NCI-H1930 (cell line): ENCODE measurements around the gene ZDHHC13.

ENCODE experiments used
- DNase-seq, 2 experiments: peaks; one replicate each; lab custom pipeline; 2025; lab: John Stamatoyannopoulos, UW

ZDHHC13 gene

GRCh38 chr11:19168090-19168489 lies 51.1 kb downstream of the ZDHHC13 start:
- DNase-seq = no peak

DNA sequence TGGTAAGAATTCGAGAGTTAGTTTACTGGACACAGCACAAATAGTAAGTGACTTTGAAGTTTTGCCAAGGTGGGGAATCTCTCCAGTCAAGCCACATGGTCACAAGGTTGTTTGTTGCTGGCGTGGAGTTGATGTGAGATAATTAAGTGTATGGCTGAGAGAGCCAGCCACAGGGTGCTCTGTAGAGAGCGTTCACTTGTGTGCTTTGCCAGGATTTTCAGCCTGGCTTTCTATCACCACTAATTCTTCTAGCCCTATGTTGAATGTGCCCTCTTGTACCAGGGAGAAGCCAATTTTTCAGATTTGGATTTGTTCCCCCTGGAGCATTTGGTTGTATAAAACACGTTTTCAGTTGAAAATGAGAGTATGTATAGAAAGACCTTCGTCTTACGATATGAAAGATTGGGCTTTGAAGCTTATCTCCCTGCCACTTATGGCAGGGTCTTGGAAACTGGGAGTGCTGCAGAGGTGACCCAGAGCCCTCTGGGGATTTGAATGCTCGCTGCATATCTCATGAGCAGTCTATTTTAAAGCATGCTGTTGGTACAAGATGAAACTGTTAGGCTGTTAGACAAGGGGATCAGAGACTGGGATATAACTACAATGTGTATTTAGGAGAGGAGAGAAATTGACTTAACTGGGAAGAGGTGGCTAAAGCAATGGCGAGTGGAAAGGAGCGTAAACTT lies 56.2 kb downstream of the ZDHHC13 start:
- DNase-seq = no peak

DNA sequence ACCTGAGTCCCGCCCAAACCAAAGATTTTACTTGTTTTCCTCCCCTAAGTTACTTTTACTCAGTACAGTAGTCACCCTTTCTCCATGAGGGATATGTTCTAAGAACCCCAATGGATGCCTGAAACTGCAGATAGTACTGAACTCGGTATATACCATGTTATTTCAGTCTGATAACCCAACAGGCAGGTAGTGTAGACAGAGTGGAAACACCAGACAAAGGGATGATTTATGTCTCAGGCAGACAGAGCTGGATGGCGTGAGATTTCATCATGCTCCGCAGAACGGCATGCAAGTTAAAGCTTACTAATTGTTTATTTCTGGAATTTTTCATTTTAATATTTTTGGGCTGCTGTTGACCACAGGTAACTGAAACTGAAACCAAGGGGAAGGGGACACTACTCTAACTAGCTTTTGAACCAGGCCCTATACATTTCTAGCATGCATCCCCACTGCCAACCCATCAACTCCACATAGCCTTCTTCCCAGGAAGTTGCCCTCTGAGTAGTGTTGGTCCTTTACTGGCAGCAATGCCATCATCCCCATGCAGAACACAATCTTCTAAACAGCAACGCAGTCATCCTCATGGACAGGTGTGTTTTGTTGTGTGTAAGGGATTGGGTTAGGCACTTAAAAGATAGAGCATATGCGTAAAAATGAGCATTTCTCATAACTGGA lies 57.1 kb downstream of the ZDHHC13 start:
- DNase-seq = peak in 1 of 2 experiments; percentile 18

DNA sequence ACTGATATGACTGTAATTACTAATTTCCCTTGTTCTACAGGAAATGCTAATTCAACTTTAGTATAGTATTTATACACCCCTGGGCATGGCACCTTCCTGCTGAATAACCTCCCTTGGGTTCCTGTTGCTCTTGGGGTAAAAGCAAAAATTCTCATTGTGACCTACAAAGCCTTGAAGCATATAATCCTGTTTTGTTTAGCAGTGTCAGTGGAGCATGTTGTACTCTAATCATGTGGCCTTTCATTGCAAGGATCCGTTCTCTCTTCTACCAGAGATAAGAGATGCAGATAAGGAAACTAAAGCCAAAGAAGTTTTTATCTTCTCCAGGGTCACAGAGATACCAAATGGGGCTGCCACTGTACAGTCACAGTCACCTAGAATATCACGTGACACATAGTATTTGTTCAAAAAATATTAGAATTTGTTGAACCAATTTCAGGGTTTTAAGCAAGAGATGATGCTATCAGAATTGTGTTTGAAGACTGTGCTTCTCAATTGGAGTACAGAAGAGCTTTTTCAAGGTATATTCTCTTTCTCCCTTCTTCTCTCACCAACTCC lies 59.7 kb downstream of the ZDHHC13 start:
- no peak for DNase-seq

- no peak for DNase-seq
These were observed 64.7 kb downstream of the ZDHHC13 start for GRCh38 chr11:19181531-19182261.

DNA sequence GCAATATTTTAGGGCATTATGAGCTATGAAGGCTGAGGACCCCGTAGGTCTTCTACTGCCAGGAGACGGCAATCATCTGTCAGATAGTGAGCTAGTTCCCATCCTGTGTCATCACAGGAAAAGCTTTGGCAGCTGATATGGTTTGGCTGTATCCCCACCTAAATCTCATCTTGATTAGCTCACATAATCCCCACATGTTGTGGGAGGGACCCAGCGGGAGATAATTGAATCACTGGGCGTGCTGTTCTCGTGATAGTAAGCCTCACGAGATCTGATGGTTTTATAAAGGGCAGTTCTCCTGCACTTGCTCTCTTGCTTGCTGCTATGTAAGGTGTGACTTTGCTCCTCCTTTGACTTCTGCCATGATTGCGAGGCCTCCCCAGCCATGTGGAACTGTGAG lies 66.7 kb downstream of the ZDHHC13 start:
- DNase-seq = no peak

DNA sequence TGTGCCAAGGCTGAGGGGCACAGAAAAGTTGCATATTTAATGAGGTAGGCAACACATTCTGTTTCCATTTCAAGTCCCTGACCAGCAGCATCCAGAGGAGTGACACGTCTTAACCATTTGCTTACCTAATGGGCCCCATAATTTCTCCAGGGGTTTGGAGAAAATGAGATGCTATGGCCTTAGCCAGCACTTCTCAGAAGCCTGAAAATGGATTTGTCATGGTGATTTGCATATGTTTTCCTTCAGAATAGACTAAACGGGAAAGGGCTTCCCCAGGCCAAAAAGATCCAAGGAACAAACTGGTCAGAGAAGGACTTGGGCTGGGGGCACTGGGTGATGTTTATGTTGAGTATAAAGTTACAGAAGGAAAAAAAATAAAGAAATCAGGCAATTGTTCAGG lies 68.1 kb downstream of the ZDHHC13 start:
- DNase-seq = no peak

DNA sequence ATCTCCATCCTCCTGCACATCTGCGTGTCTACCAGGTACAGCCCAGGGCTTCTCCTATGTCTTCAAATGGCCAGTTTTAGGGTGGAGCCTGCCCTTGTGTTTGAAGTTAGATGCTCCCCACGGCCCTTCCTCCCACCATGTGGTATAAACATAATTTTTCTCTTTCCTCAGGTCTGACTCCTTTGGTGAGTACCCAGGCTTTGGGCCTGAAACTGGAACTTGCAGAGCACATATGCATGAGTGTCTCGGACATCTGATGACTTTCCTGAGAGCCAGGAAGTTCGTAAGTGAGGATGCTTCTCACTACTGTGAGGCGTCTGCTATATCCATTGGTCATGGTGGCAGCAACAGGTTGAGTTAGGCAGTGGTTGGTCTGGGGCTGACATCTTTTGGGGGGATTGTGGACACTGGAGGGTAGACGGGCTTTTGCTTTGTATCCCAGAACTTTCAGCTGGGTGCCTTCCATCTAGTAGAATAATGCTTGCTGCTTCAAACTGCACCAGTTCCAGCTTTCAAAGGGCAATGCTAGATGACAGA lies 68.6 kb downstream of the ZDHHC13 start:
- no peak for DNase-seq

DNA sequence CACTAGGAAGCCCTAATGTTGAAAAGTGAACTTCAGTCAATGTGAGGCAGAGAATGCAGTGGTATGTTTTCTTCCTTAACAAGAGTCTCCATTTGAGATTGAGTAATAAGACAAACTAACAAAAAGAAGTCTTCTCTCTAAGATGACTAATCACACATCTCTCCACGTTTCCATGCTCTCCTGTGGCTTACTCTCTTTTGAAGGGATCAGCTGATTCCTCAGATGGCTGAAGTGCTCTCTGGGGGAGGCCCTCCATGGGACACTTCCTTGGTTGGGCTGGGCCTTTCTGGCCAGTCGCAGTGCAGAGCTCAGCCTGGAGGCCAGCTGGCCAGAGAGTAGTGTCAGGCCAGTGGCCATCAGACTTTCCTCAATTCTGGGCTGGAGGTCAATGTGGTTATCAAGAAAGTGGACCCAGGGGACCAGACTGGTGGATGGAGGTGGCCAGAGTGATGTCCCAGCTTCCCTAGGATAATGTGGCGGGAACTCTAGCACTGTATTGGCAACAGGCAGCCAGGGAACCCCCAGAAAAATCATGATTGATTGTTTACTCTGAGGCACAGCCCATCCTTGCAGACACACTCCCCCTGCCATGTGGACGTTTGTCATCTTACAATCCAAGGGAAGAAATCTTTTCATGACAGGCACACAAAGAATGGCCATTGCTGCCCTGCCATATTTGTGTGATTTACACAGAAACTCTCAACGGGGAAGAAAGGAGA lies 70.3 kb downstream of the ZDHHC13 start:
- no peak for DNase-seq

DNA sequence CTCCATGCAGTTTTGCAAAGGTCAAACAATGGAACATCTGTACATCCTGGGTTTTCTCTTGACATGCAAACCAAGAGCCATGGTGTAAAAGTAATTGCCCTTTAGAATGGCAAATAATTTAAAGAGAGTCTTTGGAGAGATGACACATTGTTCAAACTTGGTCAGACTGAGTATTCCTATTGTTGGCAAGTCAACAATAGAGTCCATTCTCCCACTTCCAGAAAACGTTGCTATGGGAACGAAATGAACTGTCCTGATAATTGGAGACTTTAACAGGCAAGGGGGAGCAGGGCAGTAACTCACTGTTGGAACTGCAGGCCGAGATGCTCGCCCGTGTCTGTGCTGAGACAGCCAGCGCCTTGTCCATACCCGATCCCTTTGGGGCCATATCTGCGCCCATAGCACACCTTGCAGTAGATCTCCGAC lies 70.9 kb downstream of the ZDHHC13 start:
- DNase-seq = peak; percentile 40 to 69

GRCh38 chr11:19191530-19192169 lies 74.7 kb downstream of the ZDHHC13 start:
- no peak for DNase-seq

- DNase-seq = no peak
These were observed 76.9 kb downstream of the ZDHHC13 start for GRCh38 chr11:19193916-19194315.

GRCh38 chr11:19194620-19195308 lies 77.8 kb downstream of the ZDHHC13 start:
- no peak for DNase-seq

- no peak for DNase-seq
These were observed 79.5 kb downstream of the ZDHHC13 start for GRCh38 chr11:19196432-19196831.

DNA sequence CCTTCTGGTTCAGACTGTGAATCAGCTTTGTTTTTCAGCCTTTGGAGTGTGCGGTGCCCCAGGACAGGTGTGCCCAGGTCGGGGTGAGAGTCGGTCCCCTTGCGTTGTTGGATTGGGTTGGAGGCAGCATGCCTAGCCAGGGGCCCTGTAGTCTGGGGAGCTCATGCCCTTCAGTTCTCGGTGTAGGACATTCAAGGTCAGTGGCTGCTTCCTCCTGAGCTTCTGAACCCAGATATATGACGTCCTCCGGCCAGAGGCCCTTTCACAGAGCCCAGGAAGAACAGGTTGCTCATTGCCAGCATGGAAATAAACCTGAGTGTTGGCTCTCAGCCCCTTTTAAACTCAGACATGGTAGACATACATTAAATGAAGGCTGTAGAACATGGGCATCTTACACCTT lies 82.1 kb downstream of the ZDHHC13 start:
- no peak for DNase-seq

- DNase-seq = no peak
These were observed 82.8 kb downstream of the ZDHHC13 start for GRCh38 chr11:19199771-19200170.

DNA sequence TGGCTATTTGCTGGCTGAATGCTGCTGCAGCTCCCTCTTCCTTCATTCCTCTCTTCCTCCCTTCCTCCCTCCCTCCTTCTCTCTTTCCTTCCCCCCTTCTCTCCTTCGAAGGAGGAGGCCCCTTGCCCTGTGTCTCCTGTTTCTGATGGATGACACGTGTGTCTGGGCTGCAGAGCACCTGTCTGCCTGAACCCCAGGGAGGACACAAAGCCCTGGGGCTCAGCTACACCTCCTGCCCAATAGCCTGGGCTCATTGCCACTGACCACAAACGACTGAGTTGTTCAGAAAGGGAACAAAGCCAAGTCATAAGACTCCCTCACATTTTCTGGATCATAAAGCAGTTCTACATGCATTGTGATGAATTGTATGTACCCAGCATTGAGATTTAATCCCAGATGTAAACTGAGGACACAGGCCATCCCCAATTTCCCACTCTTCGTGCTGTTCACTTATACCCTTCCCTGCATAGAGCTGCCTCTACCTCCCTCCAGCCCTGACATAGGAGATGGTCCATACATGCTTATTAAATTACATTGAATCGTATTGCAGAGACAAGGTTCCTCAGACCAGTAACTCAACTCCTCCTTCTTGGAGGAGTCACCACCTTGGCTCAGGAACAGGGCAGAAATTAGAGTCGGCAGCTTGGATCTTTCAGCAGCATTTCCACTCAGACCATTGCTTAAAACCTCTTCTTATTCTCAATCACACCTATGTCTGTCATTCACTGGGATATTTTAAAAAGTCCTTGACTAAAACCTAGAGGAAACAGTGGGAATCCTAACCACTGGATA lies 83.6 kb downstream of the ZDHHC13 start:
- DNase-seq = no peak

DNA sequence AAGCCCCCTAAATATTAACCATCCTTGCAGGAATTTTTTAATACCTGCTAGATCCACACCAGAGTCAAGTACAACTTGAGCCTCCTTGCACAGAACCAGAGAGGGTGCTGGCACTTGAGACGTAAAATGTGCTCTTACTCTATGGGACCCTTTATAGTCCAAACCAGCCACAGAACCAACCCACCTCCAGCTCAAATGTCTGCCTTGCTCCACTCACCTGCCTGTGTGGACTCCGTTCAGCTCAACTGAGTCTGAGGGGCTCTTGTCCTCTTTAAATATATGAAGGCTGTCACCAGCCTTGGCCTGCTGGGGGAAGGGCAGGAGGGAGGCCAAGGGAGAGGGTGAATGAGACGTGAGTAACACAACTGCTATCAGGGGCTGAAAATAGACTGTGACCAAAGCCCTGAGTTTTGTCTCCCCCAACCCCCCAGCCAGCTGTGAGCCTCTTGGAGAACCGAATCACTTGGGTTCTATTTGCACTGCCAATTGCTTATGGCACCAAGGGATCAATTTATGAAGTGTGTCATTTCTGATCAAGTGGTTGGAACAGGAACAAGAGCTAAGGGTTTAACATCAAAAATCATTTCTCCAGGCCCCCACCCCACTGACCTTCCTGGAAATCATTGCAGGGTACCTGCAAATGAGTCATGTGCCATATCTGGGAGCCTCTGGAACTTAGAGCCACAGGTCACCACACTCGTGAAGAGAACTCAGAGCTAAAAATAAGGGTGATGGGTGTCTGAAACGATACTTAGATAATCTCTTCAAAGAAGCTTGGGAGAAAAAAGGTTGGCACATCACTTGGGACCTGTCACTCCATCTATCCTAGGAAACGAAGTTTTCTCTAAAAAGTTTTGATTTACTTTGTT lies 85.0 kb downstream of the ZDHHC13 start, which contains the start of gene CSRP3:
TSS of gene CSRP3 (minus strand) at position 247 of the 869 bp plus-strand sequence. CDS start 9,535 bp downstream, outside the sequence.
- DNase-seq = no peak

- DNase-seq = no peak
These were observed 87.9 kb downstream of the ZDHHC13 start for GRCh38 chr11:19204836-19205235.
